Stomach smooth muscle (tissue), 2 donors: ENCODE data around the gene CDC42EP4.

ENCODE experiments used
- H3K27ac ChIP-seq: one replicate; pipeline ENCODE4 v1.7.0; 2013; ENCODE audit warnings: mild to moderate bottlenecking, low read length, inconsistent platforms
- H3K27me3 ChIP-seq, 2 donors: one replicate each; pipeline ENCODE4 v1.7.0; 2013; ENCODE audit warnings: low read length in 2 of 2; ENCODE audit not compliant: insufficient read depth in 2 of 2, control insufficient read depth in 1 of 2
- H3K36me3 ChIP-seq, 2 donors: one replicate each; pipeline ENCODE4 v1.7.0; 2013; ENCODE audit warnings: low read length in 2 of 2; ENCODE audit not compliant: control insufficient read depth in 2 of 2, insufficient read depth in 2 of 2
- H3K4me1 ChIP-seq: one replicate; pipeline ENCODE4 v1.7.0; 2013; ENCODE audit warnings: low read length; ENCODE audit not compliant: control insufficient read depth, insufficient read depth
- H3K4me3 ChIP-seq, 2 donors: one replicate each; pipeline ENCODE4 v1.7.0; 2013; ENCODE audit warnings: low read length in 2 of 2
- H3K9ac ChIP-seq, 2 donors: one replicate each; pipeline ENCODE4 v1.7.0; 2013; ENCODE audit warnings: low read length in 2 of 2, mild to moderate bottlenecking in 1 of 2
- H3K9me3 ChIP-seq, 2 donors: one replicate each; pipeline ENCODE4 v1.7.0; 2013; ENCODE audit warnings: low read length in 2 of 2; ENCODE audit not compliant: control insufficient read depth in 2 of 2
- donor health status: healthy.
- donor health status: Pancreatic carcinoma.

Gene CDC42EP4, protein sequence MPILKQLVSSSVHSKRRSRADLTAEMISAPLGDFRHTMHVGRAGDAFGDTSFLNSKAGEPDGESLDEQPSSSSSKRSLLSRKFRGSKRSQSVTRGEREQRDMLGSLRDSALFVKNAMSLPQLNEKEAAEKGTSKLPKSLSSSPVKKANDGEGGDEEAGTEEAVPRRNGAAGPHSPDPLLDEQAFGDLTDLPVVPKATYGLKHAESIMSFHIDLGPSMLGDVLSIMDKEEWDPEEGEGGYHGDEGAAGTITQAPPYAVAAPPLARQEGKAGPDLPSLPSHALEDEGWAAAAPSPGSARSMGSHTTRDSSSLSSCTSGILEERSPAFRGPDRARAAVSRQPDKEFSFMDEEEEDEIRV

DNA sequence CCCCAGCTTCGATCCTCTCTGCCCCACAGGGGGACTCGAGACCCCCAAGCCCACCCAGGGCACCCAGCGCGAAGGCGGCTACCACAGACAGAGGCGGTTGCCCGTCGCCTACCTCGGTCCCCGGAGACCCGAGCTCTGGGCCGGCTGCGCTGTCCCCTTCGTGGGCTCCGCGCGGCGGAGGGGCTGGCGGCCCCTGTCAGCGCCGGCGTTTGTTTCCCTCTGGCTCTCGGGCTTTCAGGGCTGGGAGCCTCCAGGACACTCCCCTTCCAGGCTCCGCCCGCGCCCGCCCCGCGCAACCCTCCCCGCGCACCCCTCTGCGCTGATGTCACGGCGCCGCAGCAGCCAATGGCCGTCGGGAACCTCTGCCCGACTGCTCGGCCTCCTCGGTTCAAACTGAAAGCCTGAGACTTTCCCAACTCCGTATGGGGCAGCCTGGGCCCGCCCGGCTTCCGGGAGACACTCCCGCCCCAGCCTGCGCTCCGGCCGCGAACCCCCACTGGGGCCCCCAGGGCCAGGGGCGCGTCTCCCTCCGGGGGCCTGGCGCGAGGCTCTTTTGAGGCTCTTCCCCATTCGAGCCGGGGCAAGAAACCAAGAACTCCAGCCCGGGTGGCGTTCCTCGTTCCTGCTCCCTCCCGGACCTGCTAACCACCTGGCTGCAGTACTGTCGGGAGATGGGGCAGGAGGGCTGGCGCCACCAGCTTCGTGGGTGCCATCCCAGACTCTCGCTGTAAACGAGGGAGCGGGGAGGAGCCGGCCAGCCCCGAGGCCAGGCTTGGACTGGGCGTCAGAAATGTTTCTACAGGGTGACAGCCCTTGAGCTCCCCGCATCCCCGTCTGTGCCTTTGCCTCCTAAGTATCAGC is at the start of gene CDC42EP4:
TSS of gene CDC42EP4 (minus strand) at position 221 of the 861 bp plus-strand sequence. CDS start 25,501 bp downstream, outside the sequence.
- peak within 1 kb of the TSS; percentile 98 for H3K27ac ChIP-seq
- no peaks in the 10 kb centered on the region for H3K27me3 ChIP-seq
- peak within 1 kb of the TSS; percentile 96 to 99 for H3K9ac ChIP-seq
- H3K36me3 ChIP-seq = peaks cover 0 to 3% of the 10 kb centered on the region in 2 donors
- H3K4me1 ChIP-seq = peaks cover 40% of the 10 kb centered on the region
- peak within 1 kb of the TSS; percentile 94 to 99 for H3K4me3 ChIP-seq
- no peaks in the 10 kb centered on the region for H3K9me3 ChIP-seq

DNA sequence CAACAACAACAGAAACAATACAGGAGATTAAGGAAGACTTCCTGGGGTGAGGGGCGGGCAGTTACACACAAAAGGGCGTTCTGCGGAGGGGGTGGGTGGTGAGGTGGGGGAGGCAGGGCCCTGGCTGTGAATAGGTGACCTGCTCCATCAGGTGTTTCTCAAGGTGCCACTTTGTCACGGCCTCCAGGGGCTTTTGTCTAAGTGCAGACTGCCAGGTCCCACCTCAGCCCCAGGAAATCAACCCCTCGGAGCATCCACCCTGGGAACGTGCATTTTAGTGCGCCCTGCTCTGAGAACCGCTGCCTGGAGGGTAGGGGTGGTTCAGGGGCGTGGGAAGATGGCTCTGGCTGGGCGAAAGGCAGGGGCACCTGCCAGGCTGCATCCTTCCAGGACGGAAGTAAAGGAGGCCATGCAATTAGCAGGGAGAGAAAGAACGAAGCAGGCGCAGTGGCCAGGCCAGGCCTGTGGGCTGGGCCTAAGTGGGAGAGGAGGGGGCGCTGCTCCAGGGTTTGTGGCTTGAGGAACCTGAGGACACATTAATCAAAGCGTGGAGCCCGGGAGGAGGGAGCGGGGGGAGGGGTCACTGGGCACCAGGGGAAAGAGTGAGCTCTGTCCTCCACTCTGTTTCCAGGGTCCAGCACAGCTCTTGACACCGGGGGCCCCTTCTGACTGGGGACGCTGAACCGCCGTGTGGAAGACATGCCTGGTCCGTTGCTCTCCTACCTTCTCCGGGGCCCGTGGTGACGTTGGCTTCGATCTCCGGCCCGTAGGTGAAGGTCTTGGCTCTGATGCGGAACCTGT is 49.4 kb upstream of the CDC42EP4 start:
- H3K36me3 ChIP-seq = no peaks in the 10 kb centered on the region
- H3K9ac ChIP-seq = no peak overlapping the region
- no peak overlapping the region for H3K4me3 ChIP-seq
- no peaks in the 10 kb centered on the region for H3K27me3 ChIP-seq
- no peak overlapping the region for H3K27ac ChIP-seq
- H3K9me3 ChIP-seq = no peaks in the 10 kb centered on the region
- peaks cover 45% of the 10 kb centered on the region for H3K4me1 ChIP-seq

DNA sequence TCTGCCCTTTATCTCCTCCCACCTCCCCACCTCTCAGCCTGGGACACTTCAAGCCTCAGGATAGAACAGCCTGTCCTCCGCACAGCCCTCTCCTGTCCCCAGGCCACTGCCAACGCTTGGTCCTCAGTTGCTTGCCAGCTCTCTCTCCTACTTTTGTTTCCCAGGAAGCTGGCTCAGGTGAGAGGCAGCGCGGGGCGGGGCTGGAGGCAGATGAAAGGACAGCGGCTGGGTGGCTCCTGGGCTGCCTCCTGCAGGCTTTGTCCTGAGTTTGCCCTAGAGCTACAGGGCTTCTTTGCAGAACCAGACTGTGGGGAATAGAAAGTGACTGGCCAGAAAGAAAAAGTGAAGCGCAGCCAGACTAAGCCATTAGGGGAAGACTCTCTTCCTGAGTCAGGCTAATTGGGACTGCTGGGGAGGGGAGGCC is 48.2 kb upstream of the CDC42EP4 start:
- no peak overlapping the region for H3K9ac ChIP-seq
- no peak overlapping the region for H3K4me3 ChIP-seq
- no peaks in the 10 kb centered on the region for H3K9me3 ChIP-seq
- peaks cover 52% of the 10 kb centered on the region for H3K4me1 ChIP-seq
- peak overlapping the region; percentile 37 for H3K27ac ChIP-seq
- H3K27me3 ChIP-seq = no peaks in the 10 kb centered on the region
- no peaks in the 10 kb centered on the region for H3K36me3 ChIP-seq

DNA sequence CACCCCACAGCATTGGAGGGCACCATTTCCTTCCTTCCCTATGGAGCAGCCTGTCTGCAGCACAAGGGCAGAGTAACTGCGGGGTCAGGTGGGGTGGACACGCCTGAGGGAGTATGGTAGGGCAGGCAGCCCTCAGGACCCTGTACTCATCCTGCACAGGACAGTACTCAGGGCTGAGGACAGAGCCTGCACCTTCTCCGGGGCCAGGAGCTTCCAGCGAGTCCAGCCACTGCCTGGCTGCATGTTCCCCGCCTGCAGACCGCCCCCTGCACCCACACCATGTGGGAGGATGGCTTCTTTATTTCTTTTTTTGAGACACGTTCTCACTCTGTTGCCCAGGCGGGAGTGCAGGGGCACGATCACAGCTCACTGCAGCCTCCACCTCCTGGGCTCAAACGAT is 47.6 kb upstream of the CDC42EP4 start:
- Histone ChIP-seq H3K27me3 (no peaks in the 10 kb centered on the region), H3K9me3 (no peaks in the 10 kb centered on the region), H3K27ac (peak overlapping the region; percentile 37), H3K36me3 (no peaks in the 10 kb centered on the region), H3K4me3 (no peak overlapping the region), H3K9ac (no peak overlapping the region), H3K4me1 (peaks cover 52% of the 10 kb centered on the region)

DNA sequence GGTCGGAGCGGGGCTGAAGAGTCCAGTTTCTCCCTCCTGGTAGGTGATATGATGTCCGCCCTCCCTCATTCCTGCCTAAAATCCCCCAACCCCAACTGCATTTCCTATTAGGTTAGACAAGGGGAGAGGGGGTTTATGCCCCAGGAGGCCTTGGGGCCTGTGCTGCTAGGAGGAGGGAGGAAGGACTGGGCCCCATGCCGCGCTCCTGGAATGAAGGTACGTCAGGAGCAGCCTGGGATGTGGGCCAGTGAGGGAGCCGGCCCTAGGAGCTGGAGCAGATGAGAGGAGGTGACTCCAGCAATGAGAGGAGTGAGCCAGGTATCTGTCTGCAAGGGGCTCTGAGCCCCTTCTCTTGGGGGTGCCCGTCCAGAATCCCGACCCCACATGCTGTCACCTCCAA is 46.9 kb upstream of the CDC42EP4 start:
- Histone ChIP-seq H3K27me3 (no peaks in the 10 kb centered on the region), H3K27ac (peak overlapping the region; percentile 92), H3K4me3 (no peak overlapping the region), H3K9me3 (no peaks in the 10 kb centered on the region), H3K36me3 (no peaks in the 10 kb centered on the region), H3K9ac (no peak overlapping the region), H3K4me1 (peaks cover 52% of the 10 kb centered on the region)

DNA sequence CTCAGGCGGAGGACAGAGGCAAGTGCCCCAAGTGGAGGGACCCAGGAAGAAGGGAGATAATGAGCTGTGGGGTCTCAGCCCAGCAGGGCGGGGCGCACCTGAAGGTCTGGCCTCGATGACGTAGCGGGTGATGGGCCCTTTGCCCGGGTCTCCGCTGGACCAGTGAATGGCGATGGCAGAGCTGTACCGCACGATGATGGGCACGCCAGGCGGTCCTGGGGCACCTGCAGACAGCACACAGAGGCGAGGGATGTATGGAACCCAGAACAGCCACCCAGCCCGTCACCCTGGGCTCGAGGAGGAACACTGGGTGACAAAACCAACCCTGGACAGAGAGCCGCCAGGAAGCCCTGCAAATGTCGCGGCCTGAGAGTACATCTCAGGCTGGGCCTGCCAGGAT is 46.2 kb upstream of the CDC42EP4 start:
- Histone ChIP-seq H3K27me3 (no peaks in the 10 kb centered on the region), H3K9me3 (no peaks in the 10 kb centered on the region), H3K27ac (peak overlapping the region; percentile 92), H3K4me1 (peaks cover 52% of the 10 kb centered on the region), H3K4me3 (no peak overlapping the region), H3K9ac (peak overlapping the region in 1 of 2 donors; percentile 44), H3K36me3 (no peaks in the 10 kb centered on the region)

DNA sequence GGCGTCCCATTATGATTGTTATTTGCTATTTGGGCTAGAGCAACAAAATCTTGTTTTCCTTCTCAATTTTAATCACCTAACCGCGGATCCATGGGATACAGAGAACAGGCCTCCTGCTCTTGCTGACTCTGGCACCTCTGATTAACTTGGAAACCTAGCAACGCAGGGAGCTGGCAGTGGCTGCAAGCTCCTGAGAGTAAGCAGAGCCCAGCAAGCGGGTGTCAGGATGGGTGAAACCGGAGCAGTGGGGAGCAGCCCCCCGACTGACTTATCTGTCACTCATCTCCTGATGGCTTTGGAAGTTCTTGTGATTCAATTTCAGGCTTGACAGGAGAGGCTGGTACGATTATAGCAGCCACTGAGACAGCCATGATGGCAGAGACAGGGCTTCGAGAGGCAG is 45.5 kb upstream of the CDC42EP4 start:
- no peaks in the 10 kb centered on the region for H3K9me3 ChIP-seq
- H3K27ac ChIP-seq = peak overlapping the region; percentile 92
- peaks cover 52% of the 10 kb centered on the region for H3K4me1 ChIP-seq
- no peaks in the 10 kb centered on the region for H3K27me3 ChIP-seq
- no peaks in the 10 kb centered on the region for H3K36me3 ChIP-seq
- H3K9ac ChIP-seq = peak overlapping the region in 1 of 2 donors; percentile 44
- no peak overlapping the region for H3K4me3 ChIP-seq

DNA sequence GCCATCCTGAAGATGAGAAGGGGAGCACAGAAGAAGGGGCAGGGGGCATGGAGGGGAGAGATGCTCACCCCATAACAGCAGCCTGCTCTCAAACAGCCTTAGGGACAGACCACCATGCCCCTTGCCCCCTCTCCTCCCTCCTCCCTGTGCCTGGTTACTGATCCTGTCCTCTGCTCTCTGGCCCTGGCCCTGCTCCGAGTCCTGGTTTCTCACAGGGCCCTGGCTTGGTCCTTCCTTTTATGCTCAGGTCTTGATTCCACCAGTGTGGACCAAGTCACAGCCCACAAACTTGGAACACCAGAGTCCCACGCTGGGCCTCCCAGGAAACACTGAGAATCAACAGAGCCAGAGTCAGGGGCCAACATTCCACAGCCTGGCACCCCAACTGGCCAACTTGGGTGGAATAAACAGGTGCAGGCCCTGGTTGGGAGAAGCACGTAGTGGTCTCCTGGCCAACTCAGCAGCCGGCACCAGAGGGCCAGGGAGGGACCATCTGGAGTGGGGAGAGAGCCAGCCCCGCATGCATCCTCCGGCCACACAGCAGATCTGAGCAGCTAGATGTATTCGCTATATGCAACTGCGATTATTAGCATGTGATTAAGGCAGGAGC is 44.9 kb upstream of the CDC42EP4 start:
- H3K4me3 ChIP-seq = no peak overlapping the region
- no peaks in the 10 kb centered on the region for H3K36me3 ChIP-seq
- peak overlapping the region; percentile 92 for H3K27ac ChIP-seq
- H3K4me1 ChIP-seq = peaks cover 52% of the 10 kb centered on the region
- peak overlapping the region; percentile 12 to 47 for H3K9ac ChIP-seq
- H3K9me3 ChIP-seq = no peaks in the 10 kb centered on the region
- no peaks in the 10 kb centered on the region for H3K27me3 ChIP-seq

DNA sequence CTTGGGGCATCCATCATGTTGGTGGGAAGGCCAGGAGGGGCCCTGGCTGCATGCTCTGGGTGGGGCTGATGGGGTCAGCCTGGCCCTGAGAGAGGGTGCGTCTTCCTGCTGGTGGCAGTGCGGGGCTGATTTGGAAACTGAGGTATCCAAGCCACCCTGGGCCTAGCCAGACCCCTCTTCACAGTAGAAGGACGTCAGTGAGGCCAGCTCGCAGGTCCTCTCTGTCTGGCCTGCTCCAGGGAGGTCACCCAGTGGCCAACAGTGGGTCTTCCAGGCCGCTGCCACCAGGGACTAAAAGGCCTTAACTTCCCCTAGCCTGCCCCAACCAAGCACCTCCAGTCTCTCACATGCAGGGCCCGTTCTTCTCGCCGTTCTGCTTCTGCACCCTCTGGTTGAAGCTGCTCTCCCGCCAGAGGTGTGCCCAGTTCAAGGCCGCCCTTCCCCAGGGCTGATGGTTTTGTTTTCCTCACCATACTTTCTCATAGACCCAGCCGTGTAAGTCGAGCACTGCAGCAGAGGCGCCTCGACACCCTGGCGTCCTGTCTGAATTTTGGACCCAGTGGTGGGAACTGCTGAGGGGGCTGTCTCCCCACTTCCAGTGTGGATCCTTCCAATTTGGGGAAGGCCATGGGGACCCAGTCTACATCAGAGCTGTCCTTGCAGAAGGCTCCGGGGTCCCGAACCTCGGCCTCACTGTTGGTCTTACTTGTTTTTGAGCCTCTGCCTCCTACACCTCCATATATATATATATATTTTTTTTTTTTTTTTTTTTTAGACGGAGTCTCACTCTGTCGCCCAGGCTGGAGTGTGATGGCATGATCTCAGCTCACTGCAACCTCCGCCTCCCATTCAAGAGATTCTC is 42.9 kb upstream of the CDC42EP4 start:
- H3K36me3 ChIP-seq = no peaks in the 10 kb centered on the region
- H3K9ac ChIP-seq = no peak overlapping the region
- H3K27me3 ChIP-seq = no peaks in the 10 kb centered on the region
- no peak overlapping the region for H3K4me3 ChIP-seq
- peaks cover 50% of the 10 kb centered on the region for H3K4me1 ChIP-seq
- no peaks in the 10 kb centered on the region for H3K9me3 ChIP-seq
- H3K27ac ChIP-seq = no peak overlapping the region
